ENCODE measurements around the gene AVEN.
"Not testable (repeated sequence)": the region's sequence is repeated elsewhere in the genome, so short reads cannot be mapped to it uniquely, and the experiment has no call there.

Gene AVEN

GRCh38 chr15:34038871-34039789 is at the start of gene AVEN:
Gene AVEN, minus strand, starts transcription at chr15:34039204. Its CDS starts 158 bp downstream, at chr15:34039046.
- peak; percentile 65 for DNase-seq (ENCODE audit: low read depth)

- DNase-seq (ENCODE audit: low read depth), result no peak
These were observed 46.7 kb upstream of the AVEN start for GRCh38 chr15:34085746-34086145.

GRCh38 chr15:34084086-34084485 is 45.1 kb upstream of the AVEN start:
- peak; percentile 54 for DNase-seq (ENCODE audit: low read depth)

GRCh38 chr15:34079904-34080303 is 40.9 kb upstream of the AVEN start:
- no peak for DNase-seq (ENCODE audit: low read depth)

GRCh38 chr15:34078900-34079299 is 39.9 kb upstream of the AVEN start:
- DNase-seq (ENCODE audit: low read depth), result no peak

GRCh38 chr15:34076785-34077184 is 37.8 kb upstream of the AVEN start:
- no peak for DNase-seq (ENCODE audit: low read depth)

GRCh38 chr15:34070003-34070402 is 31.0 kb upstream of the AVEN start:
- DNase-seq (ENCODE audit: low read depth), result no peak

GRCh38 chr15:34065941-34066340 is 26.9 kb upstream of the AVEN start:
- no peak for DNase-seq (ENCODE audit: low read depth)

GRCh38 chr15:34065261-34065660 is 26.3 kb upstream of the AVEN start:
- no peak for DNase-seq (ENCODE audit: low read depth)

- DNase-seq (ENCODE audit: low read depth), result no peak
These were observed 25.4 kb upstream of the AVEN start for GRCh38 chr15:34064438-34064837.

- no peak for DNase-seq (ENCODE audit: low read depth)
These were observed 20.9 kb upstream of the AVEN start for GRCh38 chr15:34059946-34060345.

GRCh38 chr15:34059476-34059875 is 20.5 kb upstream of the AVEN start:
- no peak for DNase-seq (ENCODE audit: low read depth)

GRCh38 chr15:34056911-34057310 is 17.9 kb upstream of the AVEN start:
- no peak for DNase-seq (ENCODE audit: low read depth)

- peak; percentile 59 for DNase-seq (ENCODE audit: low read depth)
These were observed 17.0 kb upstream of the AVEN start for GRCh38 chr15:34055868-34056595.

GRCh38 chr15:34054081-34054707 is 15.2 kb upstream of the AVEN start:
- no peak for DNase-seq (ENCODE audit: low read depth)

GRCh38 chr15:34050385-34050784 is 11.4 kb upstream of the AVEN start:
- DNase-seq (ENCODE audit: low read depth), result not testable (repeated sequence)

- peak; percentile 74 for DNase-seq (ENCODE audit: low read depth)
These were observed 10.1 kb upstream of the AVEN start for GRCh38 chr15:34049112-34049511.

- DNase-seq (ENCODE audit: low read depth), result peak; percentile 33
These were observed 9.1 kb upstream of the AVEN start for GRCh38 chr15:34047893-34048775.

GRCh38 chr15:34046471-34047145 is 7.6 kb upstream of the AVEN start:
- DNase-seq (ENCODE audit: low read depth), result no peak

GRCh38 chr15:34043813-34044212 is 4.8 kb upstream of the AVEN start:
- no peak for DNase-seq (ENCODE audit: low read depth)

- peak; percentile 17 for DNase-seq (ENCODE audit: low read depth)
These were observed 4.4 kb upstream of the AVEN start for GRCh38 chr15:34043391-34043790.

All from ELR (cell line).